GM19239 (cell line): ENCODE measurements around the gene LRRFIP1.
"Not testable (repeated sequence)": the region's sequence is repeated elsewhere in the genome, so short reads cannot be mapped to it uniquely, and the experiment has no call there.

Source experiments
- DNase-seq: peaks from one replicate; pipeline ENCODE4 v3.0.0; 2011; ENCODE audit warnings: low spot score; ENCODE audit not compliant: insufficient read length
- FAIRE-seq: peaks from 2 replicates; lab custom pipeline; 2011; peaks lifted over from hg19 to GRCh38; lab: Jason Lieb, UNC

LRRFIP1 gene

GRCh38 chr2:237657063-237657462 is 29.7 kb downstream of the LRRFIP1 start:
- no peak for FAIRE-seq

GRCh38 chr2:237660381-237660900 is 33.1 kb downstream of the LRRFIP1 start:
- DNase-seq (no peak), FAIRE-seq (no peak)

More at GRCh38 chr2:237657063-237657462, 29.7 kb downstream of the LRRFIP1 start:
- no peak for DNase-seq

DNA sequence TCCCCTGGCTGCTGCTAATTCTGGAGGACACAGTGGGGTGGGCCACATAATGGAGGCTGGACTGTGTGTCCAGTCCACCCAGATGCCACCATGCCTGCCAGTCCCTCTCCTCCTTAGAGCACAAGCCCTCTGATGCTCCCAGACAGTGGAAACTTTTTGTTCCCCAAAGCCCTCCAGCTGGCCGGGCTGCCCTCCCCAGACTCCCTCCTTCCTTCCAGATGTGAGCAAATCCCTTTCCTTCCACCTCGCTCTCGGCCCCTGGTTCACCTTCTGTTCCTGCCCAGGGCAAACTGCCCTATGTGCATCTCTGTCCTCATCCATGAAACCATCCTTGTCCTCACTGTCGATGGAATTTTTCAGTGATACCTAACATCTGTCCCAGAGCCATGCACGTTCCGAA is 33.9 kb downstream of the LRRFIP1 start:
- no peak for DNase-seq
- no peak for FAIRE-seq

- no peak for DNase-seq
- no peak for FAIRE-seq
These were observed 34.5 kb downstream of the LRRFIP1 start for GRCh38 chr2:237661799-237662328.

DNA sequence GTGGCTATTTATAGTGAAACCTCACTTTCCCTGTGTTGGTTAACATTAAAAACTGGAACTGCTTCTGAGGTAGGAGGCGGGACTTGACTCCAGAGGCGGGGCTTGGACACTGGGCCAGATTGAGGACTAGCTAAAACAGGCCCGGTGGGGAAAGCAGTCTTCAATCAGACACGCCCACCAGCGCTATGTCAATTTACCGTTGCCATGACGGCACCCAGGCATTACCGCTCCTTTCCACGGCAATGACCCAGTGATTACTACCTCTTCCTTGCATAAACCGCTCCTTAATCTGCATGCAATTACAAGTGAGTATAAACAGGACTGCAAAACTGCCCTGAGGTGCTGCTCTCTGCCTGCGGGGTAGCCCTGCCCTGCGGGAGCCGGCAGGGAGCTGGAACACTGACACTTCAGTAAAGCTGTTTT is 35.3 kb downstream of the LRRFIP1 start:
- FAIRE-seq: peak; percentile 11
- no peak for DNase-seq

- FAIRE-seq (no peak), DNase-seq (no peak)
These were observed 36.2 kb downstream of the LRRFIP1 start for GRCh38 chr2:237663517-237664110.

- DNase-seq (no peak), FAIRE-seq (no peak)
These were observed 36.8 kb downstream of the LRRFIP1 start for GRCh38 chr2:237664151-237664550.

DNA sequence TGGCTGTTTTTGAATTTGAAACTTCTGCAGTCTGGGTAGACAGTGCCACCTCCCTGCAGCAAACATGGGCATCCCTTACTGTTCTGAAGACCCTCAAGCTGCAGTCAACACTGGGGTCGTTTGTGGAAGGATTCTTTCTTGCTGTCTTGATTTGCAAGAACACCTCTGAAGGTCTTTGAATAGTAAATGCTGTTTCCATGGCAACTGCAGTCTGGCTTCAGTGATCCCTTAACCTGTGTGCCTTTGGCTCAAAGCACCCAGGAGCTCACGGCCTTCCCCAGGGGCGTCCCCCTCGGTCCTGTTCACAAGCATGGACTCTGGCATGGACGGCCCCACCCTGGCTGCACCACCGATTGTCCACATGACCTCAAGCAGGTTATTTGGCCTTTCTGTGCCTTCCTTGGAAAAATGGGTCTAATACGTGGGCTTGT is 38.3 kb downstream of the LRRFIP1 start:
- FAIRE-seq (no peak), DNase-seq (no peak)

GRCh38 chr2:237666606-237667005 is 39.2 kb downstream of the LRRFIP1 start:
- no peak for DNase-seq
- FAIRE-seq: no peak

- not testable (repeated sequence) for DNase-seq, FAIRE-seq
These were observed 39.7 kb downstream of the LRRFIP1 start for GRCh38 chr2:237667050-237667576.

- no peak for FAIRE-seq
These were observed 40.5 kb downstream of the LRRFIP1 start for GRCh38 chr2:237667893-237668292.

DNA sequence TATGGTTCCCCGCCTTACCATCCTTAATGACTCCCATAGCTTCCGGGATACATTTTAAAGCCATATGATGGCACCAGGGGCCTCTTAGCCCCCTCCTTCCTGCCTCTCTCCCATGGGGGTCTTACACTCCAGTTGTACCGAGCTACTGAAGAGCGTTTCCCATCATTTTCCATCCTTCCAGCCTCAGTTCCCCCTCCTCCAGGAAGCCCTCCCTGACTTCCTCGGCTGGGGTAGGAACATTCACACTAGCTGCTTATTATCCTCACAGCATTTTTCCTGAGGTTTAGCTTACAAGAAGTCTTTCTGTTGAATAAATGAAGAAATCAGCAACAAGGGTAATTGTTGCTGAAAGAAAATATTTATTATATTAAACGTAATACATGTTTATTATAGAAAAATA is 41.1 kb downstream of the LRRFIP1 start:
- FAIRE-seq (no peak), DNase-seq (no peak)

More at GRCh38 chr2:237667893-237668292, 40.5 kb downstream of the LRRFIP1 start:
- no peak for DNase-seq

- FAIRE-seq (no peak), DNase-seq (no peak)
These were observed 41.9 kb downstream of the LRRFIP1 start for GRCh38 chr2:237669283-237669627.

- FAIRE-seq: peak; percentile 92
- DNase-seq: peak; percentile 63
These were observed 42.4 kb downstream of the LRRFIP1 start for GRCh38 chr2:237669628-237670392.

GRCh38 chr2:237670641-237671040 is 43.3 kb downstream of the LRRFIP1 start:
- no peak for FAIRE-seq
- no peak for DNase-seq

- DNase-seq (no peak), FAIRE-seq (no peak)
These were observed 44.2 kb downstream of the LRRFIP1 start for GRCh38 chr2:237671466-237672138.

DNA sequence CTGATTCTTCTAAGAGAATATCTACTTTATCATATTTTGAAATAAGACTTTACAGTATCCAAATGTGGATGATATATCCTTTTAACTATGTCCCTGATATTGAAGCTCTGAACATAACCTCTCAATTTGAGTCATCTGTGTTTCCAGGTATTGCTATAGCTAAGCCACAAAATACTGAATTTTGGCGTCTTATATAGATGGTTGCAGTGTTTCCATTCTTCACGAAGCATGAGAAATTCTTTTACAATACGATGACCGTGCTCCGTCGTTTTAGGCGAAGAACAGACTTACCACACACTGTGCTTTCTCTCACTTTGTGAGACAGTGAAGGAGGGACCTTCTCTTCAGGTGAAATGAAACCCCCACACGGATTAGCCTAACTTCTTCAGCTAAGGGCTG is 45.3 kb downstream of the LRRFIP1 start:
- DNase-seq (no peak), FAIRE-seq (no peak)

DNA sequence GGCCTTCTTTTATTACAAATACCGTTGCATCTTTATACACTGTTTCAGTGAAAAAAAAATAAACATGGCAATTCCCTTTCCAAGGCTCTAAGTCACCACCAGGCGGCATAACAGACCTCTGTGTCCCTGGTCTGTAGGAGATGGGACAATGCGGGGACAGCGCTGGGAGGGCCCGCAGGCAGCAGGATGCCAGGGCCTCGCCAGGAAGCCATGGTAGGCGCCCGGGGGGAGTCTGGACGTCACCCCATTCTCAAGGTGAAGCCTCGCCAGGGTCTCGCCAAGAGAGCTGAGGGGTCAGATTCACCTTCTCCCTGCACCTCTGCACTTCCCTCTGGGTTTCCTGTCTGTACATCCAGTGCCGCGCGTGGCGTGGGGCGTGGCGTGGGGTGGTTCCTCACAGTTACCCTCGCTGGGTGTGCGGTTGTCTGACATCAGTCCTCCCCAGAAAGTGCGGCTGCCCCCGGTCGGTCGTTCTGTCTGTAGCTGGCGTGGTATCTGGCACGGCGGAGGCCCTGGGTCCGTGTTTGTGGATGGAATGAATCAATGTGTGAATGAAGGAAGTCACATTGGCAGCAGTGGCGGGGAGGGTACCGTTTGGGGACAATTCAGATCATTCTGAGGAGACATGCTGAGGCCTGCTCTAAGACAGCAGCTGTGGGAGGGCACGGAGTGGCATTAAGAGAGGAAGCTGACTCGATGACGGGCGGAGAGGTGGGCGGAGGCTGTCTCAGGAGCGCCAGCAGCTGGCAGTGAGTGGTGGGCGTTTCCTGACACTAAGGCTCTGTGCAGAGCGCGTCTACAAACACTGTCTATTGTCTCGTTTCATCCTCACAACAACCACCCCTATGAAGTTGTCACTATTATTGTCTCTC is 46.0 kb downstream of the LRRFIP1 start:
- DNase-seq (no peak), FAIRE-seq (peak; percentile 72)

DNA sequence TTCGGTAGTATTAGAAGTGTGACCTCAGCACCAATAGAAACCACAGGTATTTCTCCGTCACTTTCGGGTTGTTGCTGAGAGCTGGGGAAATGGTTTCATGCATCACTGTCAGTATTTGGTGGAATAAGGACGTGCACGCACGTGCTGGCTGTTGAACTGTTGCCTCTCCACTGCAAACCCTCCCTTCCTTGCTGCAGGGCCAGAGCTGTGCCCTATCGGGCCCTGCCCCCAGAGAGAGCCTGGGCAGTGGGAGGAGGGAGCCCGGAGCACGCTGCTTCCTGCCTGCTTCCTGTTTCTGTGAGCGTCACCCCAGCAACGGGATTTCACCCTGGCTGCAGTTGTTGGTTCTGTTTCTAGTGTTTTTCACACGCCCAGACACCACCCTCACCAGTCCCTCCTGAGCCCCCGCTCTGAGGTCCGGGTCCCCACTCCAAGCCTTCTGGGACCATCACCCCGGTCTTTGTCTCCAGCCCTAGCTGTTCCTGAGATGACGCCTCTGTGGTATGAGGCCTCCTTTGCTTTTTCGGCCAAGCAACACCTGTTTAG is 47.4 kb downstream of the LRRFIP1 start:
- DNase-seq (peak; percentile 70), FAIRE-seq (peak; percentile 99)
